Fibroblast of the aortic adventitia (primary cell): ENCODE results near the gene ARL5A. TPM values are rescaled to one million over a fixed set of nuclear protein-coding genes. Genes with fewer than 3 reads are reported as not detected.

Source experiments
- DNase-seq: peaks from one replicate; pipeline ENCODE4 v3.0.0-alpha.2; 2010; ENCODE audit warnings: low read depth
- H3K4me3 ChIP-seq: 2 replicates; pipeline ENCODE4 v1.5.1; 2011; ENCODE audit warnings: low read depth, mild to moderate bottlenecking, control low read depth, low read length, moderate library complexity
- CTCF ChIP-seq: IDR thresholded peaks from 2 replicates; pipeline ENCODE4 v1.5.1; 2011; ENCODE audit warnings: mild to moderate bottlenecking, low read length, control low read depth, inconsistent platforms; ENCODE audit not compliant: insufficient read depth
- total RNA-seq: library from RNA; depleted of rRNA; stranded (reverse); fragments of >200 nt; gene quantifications from 2 replicates; pipeline ENCODE4 v1.2.3, GENCODE V29; 2012; ENCODE audit warnings: low replicate concordance

The ARL5A gene
- total RNA-seq, 1 donor = 45.6 TPM

GRCh38 chr2:151860210-151860609 lies 32.0 kb upstream of the ARL5A start:
- TF ChIP-seq CTCF = no peak
- no peak for DNase-seq
- H3K4me3 ChIP-seq = no peak overlapping the region

- no peak for DNase-seq
- no peak overlapping the region for H3K4me3 ChIP-seq
- no peak for TF ChIP-seq CTCF
Observed at GRCh38 chr2:151857650-151858049, 29.4 kb upstream of the ARL5A start.

GRCh38 chr2:151855111-151855510 lies 26.9 kb upstream of the ARL5A start:
- no peak for DNase-seq
- TF ChIP-seq CTCF = no peak
- H3K4me3 ChIP-seq = no peak overlapping the region

DNA sequence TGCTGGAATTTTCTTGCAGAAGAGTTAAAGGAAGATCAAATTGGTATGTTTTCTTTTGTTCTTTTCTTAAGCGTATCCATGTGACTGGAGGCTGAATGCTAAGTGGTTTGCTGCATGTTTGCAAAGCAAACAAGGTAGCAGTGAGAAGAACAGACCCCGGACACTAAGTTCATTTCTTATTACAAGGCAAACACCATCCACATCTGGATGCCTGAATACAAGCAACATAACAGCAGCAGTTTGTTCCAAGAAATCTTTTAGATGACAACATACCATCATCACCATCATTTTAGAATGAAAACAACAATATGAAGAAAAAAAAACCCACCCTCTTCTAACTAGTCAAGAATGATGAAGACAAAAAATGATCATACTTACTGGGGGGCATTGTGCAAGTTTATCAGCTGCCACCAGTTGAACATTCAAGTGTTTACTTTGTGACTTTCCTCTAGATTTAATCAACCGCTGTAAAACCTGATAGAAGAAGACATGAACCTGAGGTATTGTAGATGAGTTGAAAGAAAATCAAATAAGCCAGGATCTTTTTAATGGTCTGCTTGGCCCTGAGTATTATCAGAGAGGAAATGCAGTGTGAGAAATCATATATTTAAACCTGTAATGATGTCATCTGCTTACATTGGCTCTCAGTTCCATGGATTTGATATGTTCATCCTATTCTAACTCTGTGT lies 25.0 kb upstream of the ARL5A start:
- no peak overlapping the region for H3K4me3 ChIP-seq
- TF ChIP-seq CTCF = no peak
- no peak for DNase-seq

DNA sequence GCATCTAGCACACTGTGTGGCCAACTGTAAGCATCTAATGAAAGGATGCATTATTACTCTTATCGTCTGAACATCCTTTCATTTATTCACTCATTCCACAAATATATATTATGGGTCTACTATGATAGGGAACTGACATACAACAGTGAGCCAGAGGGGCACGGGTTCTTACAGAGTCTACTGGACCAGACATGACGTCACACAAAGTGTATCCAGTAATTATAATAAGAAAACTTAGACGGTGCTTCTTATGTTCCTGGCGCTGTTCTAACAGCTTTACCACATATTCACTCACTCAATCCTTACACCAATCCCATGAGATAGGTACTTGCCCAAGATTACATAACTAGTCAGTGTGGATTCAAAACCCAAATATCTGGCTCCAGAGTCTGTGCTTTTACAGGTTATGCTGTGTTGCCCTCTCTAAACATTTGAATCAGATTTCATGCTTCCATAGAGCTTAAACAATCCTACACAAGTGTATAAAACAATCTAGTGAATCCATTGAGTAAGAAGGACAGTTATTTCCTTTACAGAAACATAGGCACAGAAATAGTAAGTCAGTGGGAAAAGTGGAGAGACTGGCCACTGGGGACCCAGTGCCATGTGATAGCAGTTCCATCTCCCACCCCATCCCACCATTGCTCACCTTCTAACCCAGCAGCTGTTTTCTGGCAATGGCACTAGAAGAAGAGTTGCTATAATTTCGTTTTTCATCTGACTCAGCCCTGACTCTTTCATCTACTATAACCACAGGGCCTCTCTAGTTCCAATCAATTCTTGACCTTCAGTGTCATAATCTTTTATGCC lies 24.2 kb upstream of the ARL5A start:
- TF ChIP-seq CTCF = no peak
- no peak overlapping the region for H3K4me3 ChIP-seq
- peak; percentile 15 for DNase-seq

DNA sequence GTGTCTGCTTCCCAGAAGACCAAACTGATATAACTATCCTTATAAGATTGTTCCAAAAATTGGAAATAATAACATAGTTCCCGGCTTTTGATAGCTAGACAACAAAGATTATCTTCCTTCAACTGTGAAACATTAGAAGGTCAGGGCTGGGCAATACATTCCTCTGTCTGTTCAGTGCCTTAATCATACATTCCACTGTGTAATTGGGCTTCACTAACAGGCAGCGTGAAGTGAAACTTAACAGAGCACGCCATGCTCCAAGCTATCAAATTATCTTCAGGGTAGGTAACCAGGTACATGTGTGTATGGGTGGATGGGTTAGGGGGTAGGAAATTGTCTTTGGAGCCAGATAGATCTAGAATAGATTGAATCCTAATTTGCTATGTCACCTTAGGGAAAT lies 23.5 kb upstream of the ARL5A start:
- no peak for TF ChIP-seq CTCF
- DNase-seq = peak; percentile 8
- no peak overlapping the region for H3K4me3 ChIP-seq
